H1 (cell line): Measurements from ENCODE around the gene LHFPL6.

Experiments used
- BACH1 ChIP-seq: IDR thresholded peaks from 2 replicates; pipeline ENCODE4 v1.6.1; 2012; ENCODE audit warnings: low read length, improper control_type of control experiment
- CEBPB ChIP-seq: IDR thresholded peaks from 2 replicates; pipeline ENCODE4 v1.6.1; 2012; ENCODE audit warnings: low read depth, low read length
- FOSL1 ChIP-seq: IDR thresholded peaks from 2 replicates; pipeline ENCODE4 v1.6.1; 2011; ENCODE audit warnings: mild to moderate bottlenecking, low read depth, low read length, moderate library complexity; ENCODE audit not compliant: insufficient read depth
- JUN ChIP-seq: IDR thresholded peaks from 2 replicates; pipeline ENCODE4 v1.6.1; 2011; ENCODE audit warnings: low read depth, mild to moderate bottlenecking, improper control_type of control experiment, low read length
- POLR2AphosphoS5 ChIP-seq: IDR thresholded peaks from 2 replicates; pipeline ENCODE4 v1.6.1; 2011; ENCODE audit warnings: low read depth, low read length
- RAD21 ChIP-seq, 2 experiments: IDR thresholded peaks in 1 of 2; conservative IDR thresholded peaks in 1 of 2; 2 replicates each; pipeline ENCODE4 v1.6.1; 2011; ENCODE audit warnings: low read depth in 2 of 2, low read length in 2 of 2, improper control_type of control experiment in 1 of 2, inconsistent platforms in 1 of 2, mild to moderate bottlenecking in 1 of 2, moderate library complexity in 1 of 2
- SIN3A ChIP-seq, 2 experiments: IDR thresholded peaks in 1 of 2; conservative IDR thresholded peaks in 1 of 2; 2 replicates each; pipeline ENCODE4 v1.6.1; 2011 to 2012; ENCODE audit warnings: low read length in 2 of 2, improper control_type of control experiment in 1 of 2, low read depth in 1 of 2, mild to moderate bottlenecking in 1 of 2
- TAF1 ChIP-seq: IDR thresholded peaks from 2 replicates; pipeline ENCODE4 v1.6.1; 2011; ENCODE audit warnings: mild to moderate bottlenecking, low read depth, low read length
- TAF7 ChIP-seq: optimal IDR thresholded peaks from 2 replicates; pipeline ENCODE3; 2011; ENCODE audit warnings: low read depth, mild to moderate bottlenecking, inconsistent platforms, low read length, moderate library complexity, borderline replicate concordance
- TBP ChIP-seq: IDR thresholded peaks from 2 replicates; pipeline ENCODE4 v1.6.1; 2011; ENCODE audit warnings: low read depth, low read length, improper control_type of control experiment
- TCF12 ChIP-seq: IDR thresholded peaks from 2 replicates; pipeline ENCODE4 v1.6.1; 2011; ENCODE audit warnings: low read depth, mild to moderate bottlenecking, low read length
- YY1 ChIP-seq: IDR thresholded peaks from 2 replicates; pipeline ENCODE4 v1.6.1; 2011; ENCODE audit warnings: low read depth, mild to moderate bottlenecking, low read length
- TF ChIP-seq, protein P1 (sequence below), 3 experiments: IDR thresholded peaks; 1 replicate in 2 of 3; 2 replicates in 1 of 3; pipeline versions ENCODE4 v1.5.1 to v1.6.1; 2011; ENCODE audit warnings: low read length in 3 of 3, mild to moderate bottlenecking in 3 of 3, inconsistent platforms in 2 of 3, low read depth in 1 of 3, moderate library complexity in 1 of 3; ENCODE audit not compliant: insufficient read depth in 1 of 3; ENCODE audit errors: control extremely low read depth in 1 of 3

DNA sequence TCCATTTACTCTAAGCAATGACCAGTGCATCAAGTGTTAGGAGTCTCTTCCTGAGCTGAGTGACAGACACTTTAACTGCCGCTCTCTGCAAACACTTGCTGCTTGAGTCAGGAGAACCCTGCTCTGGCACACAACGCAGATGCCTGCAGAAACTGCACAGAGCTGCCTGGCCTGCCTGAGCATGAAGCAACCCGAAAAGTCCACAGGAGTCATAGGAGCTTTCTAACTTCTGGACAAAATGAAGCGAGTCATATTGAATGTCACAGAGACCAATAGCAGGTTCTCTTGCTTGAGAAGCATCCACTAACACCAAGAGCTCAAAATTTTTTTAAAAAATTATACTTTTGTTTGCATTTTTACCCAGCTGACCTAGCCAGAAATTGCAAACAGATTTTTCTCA, 232.4 kb downstream of the LHFPL6 start:
- TF ChIP-seq, protein P1, sequence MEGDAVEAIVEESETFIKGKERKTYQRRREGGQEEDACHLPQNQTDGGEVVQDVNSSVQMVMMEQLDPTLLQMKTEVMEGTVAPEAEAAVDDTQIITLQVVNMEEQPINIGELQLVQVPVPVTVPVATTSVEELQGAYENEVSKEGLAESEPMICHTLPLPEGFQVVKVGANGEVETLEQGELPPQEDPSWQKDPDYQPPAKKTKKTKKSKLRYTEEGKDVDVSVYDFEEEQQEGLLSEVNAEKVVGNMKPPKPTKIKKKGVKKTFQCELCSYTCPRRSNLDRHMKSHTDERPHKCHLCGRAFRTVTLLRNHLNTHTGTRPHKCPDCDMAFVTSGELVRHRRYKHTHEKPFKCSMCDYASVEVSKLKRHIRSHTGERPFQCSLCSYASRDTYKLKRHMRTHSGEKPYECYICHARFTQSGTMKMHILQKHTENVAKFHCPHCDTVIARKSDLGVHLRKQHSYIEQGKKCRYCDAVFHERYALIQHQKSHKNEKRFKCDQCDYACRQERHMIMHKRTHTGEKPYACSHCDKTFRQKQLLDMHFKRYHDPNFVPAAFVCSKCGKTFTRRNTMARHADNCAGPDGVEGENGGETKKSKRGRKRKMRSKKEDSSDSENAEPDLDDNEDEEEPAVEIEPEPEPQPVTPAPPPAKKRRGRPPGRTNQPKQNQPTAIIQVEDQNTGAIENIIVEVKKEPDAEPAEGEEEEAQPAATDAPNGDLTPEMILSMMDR (IDR thresholded peaks at IDR 0.05; ENCODE audit: control extremely low read depth in 1 of 3, insufficient read depth in 1 of 3, low read depth in 1 of 3, low read length in 3 of 3): no peak
- TF ChIP-seq FOSL1 (no peak), TBP (no peak), CEBPB (no peak), TAF7 (no peak), POLR2AphosphoS5 (no peak), YY1 (no peak), TCF12 (no peak), JUN (no peak), SIN3A (conservative IDR thresholded peaks at IDR 0.05 in 1 of 2, IDR thresholded peaks at IDR 0.05 in 1 of 2; ENCODE audit: low read depth in 1 of 2, low read length in 2 of 2) (no peak), BACH1 (no peak), RAD21 (IDR thresholded peaks at IDR 0.05 in 1 of 2, conservative IDR thresholded peaks at IDR 0.05 in 1 of 2; ENCODE audit: low read depth in 2 of 2, low read length in 2 of 2) (no peak), TAF1 (no peak)
